HG03103 (cell line): ENCODE data around the gene SYT11.

Experiments
- ATAC-seq: cut with Tn5 transposase; IDR thresholded peaks from one replicate; pipeline ENCODE4 v1.9.1; 2021; ENCODE audit warnings: low read depth; ENCODE audit not compliant: unreplicated experiment

Gene SYT11

DNA sequence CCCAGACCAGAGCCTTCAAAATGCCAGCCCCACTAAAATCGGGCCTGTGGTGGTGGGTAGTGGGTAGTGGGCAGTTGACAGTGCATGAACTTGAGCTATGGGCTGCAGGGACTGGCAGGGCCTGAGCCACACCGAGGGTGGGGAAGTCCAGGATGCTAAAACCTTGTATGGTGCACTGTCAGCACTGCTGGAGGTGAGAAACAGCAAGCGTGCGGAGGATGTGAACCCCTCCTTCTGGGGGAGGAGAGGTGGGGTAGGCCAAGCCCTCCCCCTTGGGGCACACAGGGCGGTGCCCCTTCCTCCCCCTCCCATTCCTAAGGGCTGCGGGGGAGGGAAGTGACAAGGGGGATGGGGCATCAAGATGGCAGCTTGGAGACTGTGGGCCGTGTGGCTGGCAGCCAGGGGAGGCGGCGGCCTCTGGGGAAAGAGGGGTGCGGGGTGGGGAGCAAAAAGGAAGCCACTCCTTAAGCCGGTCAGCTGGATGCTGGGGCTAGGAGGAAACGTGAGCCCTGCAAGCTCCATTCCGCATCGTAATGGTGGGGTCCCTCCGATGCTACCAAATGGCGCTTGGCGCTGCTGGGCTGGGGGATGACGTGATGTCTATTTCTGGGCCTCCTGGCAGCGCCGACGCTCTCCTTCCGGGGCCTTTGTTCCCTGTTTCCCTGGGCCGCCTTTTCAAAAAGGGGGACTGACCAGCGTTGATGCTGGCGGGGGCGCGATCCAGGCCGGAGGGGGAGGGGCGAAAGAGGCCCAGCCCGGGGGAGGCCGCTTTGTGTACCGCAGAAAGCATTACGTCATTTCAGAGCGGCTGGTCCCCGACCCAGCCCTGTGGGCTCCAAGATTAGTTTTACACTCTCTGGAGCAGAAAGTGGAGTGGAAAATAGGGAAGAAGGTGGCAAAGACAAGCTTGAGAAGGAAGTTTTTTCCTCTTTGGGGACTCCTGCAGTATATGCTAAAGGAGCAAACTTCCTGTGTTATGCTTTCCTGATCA is 809 bp downstream of the SYT11 start:
- no peak for ATAC-seq

DNA sequence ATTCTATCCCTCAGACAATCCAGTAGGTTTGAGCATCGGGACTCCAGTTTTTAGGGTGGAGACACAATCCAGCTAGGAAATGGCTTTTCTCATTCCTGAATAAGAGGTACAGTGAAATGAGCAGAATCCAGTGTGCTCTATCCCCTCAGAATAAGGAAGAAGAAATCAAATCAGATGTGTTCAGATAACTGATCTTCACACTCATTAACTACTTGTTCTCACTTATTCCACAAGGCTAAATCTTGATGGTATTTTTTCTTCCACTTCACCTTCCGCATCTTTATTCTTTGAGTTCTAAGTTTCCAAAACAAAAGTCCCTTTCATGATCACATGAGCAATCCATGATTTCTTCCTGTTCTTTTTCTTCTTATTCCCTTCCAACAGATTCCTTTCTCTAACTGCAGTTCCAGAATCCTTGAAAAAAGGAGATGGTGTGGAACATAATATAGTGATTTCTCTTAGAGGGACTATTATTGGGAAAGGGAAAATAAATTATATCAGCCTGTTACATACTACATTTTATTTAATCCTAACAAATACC is 1.7 kb downstream of the SYT11 start:
- ATAC-seq = no peak

DNA sequence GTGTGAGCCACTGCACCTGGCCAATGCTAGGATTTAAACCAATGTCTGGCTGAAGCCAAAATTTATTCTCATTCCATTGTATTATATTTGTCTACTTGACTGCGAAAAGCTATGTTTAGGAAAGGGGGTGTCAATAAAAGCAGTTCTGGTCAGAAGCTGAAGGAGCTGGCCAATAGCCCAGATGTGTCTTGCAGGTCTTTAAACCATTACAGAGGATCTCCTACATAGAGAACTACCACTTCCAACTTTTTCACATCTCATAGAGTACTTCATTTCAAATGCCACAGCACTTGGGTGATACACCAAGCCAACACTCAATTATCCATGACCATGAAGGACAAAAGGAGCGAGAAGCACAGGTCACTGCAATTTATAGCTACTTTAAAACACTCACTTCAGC is 2.5 kb downstream of the SYT11 start:
- no peak for ATAC-seq

GRCh38 chr1:155864393-155864792 is 5.0 kb downstream of the SYT11 start:
- ATAC-seq = no peak

DNA sequence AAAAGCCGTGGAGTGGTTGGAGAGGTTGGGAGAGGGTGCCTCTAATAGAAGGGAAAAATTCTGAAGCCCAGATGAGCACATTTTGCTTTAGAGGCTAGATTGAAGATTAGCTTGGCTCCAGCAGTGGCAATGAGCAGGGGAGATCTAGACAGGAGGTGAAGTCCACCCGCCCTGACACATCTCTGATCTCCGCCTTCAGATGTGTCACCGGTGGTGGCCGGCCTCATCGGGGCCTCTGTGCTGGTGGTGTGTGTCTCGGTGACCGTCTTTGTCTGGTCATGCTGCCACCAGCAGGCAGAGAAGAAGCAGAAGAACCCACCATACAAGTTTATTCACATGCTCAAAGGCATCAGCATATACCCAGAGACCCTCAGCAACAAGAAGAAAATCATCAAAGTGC is 8.4 kb downstream of the SYT11 start:
- ATAC-seq = no peak

- ATAC-seq = no peak
Measured at GRCh38 chr1:155871390-155871789, 12.0 kb downstream of the SYT11 start.

DNA sequence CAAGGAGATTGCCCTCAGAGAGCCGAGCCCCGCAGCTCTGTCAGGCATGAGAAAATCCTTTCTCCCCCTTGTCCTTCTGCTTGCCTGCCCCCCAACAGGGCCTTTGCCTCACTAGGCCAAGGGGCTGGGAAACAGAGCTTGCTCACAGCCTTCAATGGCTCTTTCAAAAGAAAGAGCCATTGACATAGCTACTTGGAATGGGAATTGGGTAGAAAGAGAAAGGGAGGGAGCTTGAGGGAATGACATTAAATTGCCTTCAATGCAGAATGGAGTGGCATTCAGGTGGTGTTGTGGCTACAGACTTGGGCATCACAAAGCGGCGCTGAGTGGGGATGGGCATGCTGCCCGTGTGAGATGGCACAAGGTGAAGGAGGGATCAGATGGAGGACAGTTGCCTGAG is 13.2 kb downstream of the SYT11 start:
- no peak for ATAC-seq

DNA sequence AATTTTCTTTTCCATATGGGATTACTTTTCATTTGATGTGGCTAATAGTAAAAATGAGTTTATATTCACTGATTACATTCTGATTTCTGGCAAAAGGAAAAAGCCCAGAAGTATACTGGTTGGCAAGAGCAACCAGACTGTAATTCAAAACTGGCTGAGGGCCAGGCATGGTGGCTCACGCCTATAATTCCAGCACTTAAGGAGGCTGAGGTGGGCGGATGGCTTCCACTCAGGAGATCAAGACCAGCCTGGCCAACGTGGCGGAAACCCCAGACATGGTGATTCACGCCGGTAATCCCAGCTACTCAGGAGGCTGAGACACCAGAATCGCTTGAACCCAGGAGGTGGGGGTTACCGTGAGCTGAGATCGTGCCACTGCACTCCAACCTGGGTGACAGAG is 14.5 kb downstream of the SYT11 start:
- no peak for ATAC-seq

DNA sequence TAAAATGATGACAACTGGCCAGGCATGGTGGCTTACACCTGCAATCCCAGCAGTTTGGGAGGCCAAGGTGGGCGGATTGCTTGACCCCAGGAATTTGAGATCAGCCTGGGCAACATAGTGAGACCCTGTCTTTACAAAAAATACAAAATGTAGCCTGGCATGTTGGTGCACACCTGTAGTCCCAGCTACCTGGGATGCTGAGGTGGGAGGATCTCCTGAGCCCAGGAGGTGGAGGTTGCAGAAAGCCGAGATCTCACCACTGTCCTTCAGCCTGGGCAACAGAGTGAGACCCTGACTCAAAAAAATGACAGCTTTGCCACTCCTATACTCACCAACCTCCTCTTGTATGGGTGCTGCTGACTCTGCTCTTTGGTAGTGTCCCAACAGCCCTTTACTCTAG is 18.6 kb downstream of the SYT11 start:
- ATAC-seq = no peak

GRCh38 chr1:155880251-155880650 is 20.9 kb downstream of the SYT11 start:
- ATAC-seq = no peak

- ATAC-seq = no peak
Measured at GRCh38 chr1:155880950-155881349, 21.6 kb downstream of the SYT11 start.

DNA sequence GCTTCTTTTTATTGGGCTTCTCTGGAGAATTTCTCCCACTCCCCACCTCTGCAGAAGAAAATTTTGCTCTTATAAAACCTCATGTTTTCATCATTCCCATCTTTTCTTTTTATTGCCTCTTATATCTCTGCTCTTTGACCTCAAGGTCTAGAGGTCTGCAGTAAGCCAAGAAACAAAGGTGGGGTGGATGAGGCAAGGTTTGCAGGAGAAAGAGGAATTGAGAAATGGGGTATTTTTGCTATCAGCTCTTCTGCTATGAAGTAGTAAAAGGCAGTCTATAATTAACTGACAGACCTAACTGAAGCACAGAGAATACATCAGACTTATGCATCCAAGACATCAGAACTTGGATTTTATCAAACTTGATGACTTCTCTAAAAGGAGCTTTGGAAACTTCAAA is 22.9 kb downstream of the SYT11 start:
- ATAC-seq = no peak

- no peak for ATAC-seq
Measured at GRCh38 chr1:155882766-155883165, 23.4 kb downstream of the SYT11 start.

DNA sequence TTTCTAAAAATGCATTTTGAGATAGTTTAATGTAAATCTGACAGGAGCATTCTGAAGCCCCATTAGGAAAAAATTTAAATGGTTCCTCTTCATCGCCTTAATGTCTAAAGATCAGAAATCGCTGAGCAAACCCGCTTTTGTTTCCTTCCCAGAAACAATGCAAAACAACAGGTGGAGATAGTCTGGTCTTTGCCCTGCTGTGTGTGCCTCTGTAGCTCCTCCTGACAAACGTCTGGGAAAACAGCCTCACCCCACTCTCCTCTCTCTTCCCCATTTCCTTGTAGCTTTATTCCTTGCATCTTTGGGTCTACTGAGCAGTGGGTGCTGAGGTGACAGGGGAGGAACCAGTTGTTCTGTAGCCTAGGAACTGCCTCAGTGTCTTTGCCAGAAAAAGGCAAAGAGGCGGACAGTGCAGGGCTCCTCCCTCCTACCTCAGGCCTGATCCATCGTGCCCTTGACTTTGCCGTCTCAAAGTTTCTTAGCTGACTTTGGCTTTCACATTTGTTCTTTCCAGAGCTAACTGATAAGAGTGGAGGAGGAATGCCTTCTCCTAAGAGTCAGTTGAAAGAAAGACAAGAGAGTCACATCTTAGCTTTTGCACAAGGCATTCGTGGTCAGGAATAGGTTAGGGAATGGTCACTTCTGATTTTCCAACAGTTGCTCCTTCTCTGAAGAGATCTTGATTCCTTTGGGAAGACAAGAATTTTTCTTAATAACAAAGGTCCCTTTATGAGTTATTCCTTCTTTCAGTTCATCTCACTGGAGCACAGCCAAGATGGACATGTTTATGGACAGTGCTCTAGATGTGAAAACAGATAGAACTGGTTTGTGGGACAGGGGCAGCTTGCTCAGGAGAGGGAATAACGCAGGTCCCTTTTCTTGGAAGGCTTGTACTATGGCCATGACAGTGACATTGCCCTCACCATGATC is 24.9 kb downstream of the SYT11 start:
- ATAC-seq = no peak

DNA sequence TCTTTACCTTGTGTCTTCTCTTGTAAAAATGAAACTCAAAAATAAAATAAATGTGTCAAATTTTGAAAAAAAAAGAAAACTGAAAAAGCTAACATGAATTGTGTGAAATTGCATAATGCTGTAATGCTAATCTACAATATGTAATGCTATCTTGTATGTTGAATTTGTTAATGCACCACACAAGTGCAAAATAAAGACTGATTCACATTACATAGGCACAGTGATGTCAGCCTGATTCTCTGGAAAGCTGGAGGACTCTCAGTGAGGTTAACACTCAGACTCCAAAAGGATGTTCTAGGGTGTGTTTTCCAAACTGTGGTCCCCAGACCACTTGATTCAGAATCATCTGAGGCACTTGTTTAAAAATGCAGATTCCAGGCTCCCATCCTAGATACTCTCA is 25.6 kb downstream of the SYT11 start:
- no peak for ATAC-seq

DNA sequence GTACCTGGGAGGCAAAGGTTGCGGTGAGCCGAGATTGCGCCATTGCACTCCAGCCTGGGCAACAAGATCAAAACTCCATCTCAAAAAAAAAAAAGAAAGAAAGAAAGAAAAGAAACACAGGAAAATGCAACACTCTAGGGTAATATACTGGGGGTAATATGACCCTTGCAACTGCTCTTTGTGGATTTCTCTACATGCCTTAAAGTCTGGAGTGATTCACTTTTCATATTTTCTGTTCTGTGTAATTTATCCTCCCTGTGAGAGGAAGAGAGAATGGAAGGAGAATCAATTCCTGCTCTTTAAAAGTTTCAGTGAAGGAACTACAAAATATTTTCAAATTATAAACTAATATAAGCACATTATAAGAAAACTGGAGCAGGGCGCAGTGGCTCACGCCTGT is 29.1 kb downstream of the SYT11 start:
- ATAC-seq = no peak

DNA sequence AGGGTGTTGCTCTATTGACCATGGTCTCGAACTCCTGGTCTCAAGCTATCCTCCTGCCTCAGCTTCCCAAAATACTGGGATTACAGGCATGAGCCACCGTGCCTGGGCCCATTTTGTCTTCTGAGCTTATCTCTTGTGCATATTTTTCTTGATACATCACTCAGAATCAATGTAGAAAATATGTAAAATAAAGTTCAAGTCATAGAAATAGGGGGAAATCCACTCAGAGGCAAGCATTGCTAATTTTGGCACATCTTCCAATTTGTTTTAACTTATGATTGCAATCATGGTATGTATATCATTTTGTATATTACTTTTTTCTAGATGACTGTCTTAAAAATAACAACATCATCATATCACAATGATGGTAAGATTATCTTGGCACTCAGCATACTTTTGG is 30.2 kb downstream of the SYT11 start:
- ATAC-seq = no peak

DNA sequence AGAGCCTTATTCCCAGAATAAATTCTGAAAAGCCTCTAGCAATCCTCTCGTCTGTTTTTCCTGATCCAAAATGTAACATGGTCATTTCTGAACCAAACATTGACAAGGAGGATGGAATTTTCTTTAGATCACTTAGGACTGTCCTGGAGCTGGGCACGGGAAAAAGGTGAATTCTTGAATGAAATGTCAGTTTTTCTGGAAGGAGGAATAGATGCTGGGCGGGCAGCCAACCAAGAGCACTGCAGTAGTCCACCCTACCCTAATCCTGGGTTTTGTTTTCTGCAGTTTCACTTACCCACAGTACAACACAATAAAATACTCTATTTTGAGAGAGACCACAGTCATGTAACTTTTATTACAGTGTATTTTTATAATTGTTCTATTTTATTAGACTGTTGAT is 30.9 kb downstream of the SYT11 start:
- no peak for ATAC-seq

GRCh38 chr1:155892796-155893195 is 33.4 kb downstream of the SYT11 start:
- no peak for ATAC-seq

GRCh38 chr1:155893389-155894142 is 34.2 kb downstream of the SYT11 start:
- no peak for ATAC-seq
